Uterus (tissue), 4 donors: ENCODE measurements around the gene UBE2QL1. TPM values are rescaled to one million over a fixed set of nuclear protein-coding genes. Genes with fewer than 3 reads are reported as not detected.

Experiments used
- DNase-seq, 2 donors: peaks; one replicate each; pipeline ENCODE4 v3.0.0-alpha.2; 2019 to 2020
- H3K27ac ChIP-seq, 2 donors: fragments of 200-600 bp; sonication (generic); 1 replicate in 1 of 2; 2 replicates in 1 of 2; pipeline ENCODE4 v1.5.1; 2016 to 2018
- H3K27me3 ChIP-seq, 2 donors: fragments of 200-600 bp; sonication (generic); one replicate each; pipeline ENCODE4 v1.5.1; 2018 to 2019; ENCODE audit warnings: control low read depth in 1 of 2
- H3K36me3 ChIP-seq, 2 donors: fragments of 200-600 bp; sonication (generic); one replicate each; pipeline ENCODE4 v1.5.1; 2019; ENCODE audit warnings: control low read depth in 1 of 2
- H3K4me1 ChIP-seq, 2 donors: fragments of 200-600 bp; sonication (generic); one replicate each; pipeline ENCODE4 v1.5.1; 2018 to 2019; ENCODE audit warnings: control low read depth in 1 of 2
- H3K4me3 ChIP-seq, 2 donors: fragments of 200-600 bp; sonication (generic); 1 replicate in 1 of 2; 2 replicates in 1 of 2; pipeline ENCODE4 v1.5.1; 2018 to 2019; ENCODE audit warnings: mild to moderate bottlenecking in 1 of 2
- H3K9me3 ChIP-seq, 2 donors: fragments of 200-600 bp; sonication (generic); one replicate each; pipeline ENCODE4 v1.5.1; 2019; ENCODE audit warnings: control low read depth in 1 of 2
- POLR2A ChIP-seq, 2 donors: fragments of 450-650 bp; IDR thresholded peaks; one replicate each; pipeline ENCODE4 v1.6.1; 2016; ENCODE audit warnings: antibody characterized with exemption in 2 of 2, mild to moderate bottlenecking in 1 of 2, moderate library complexity in 1 of 2
- intact Hi-C: fragments of 100-400 bp; cut with DNase I; formaldehyde crosslinking; loops from one replicate; pipeline ENCODE4 v1.15.1; 2023; ENCODE audit warnings: low total_unique reads
- total RNA-seq, 4 donors: library from RNA; depleted of rRNA in 3 of 4; stranded (reverse); fragments of >200 nt in 3 of 4; gene quantifications; one replicate each; pipeline versions ENCODE4 v1.1.0 to v1.2.4, GENCODE V29; 2014 to 2023
- TF ChIP-seq, protein P1 (sequence below), 4 experiments: fragments of 200-600 bp in 2 of 4; fragments of 450-650 bp in 2 of 4; sonication (generic) in 2 of 4; IDR thresholded peaks; one replicate each; pipeline ENCODE4 v1.5.1; 2016 to 2019; ENCODE audit warnings: antibody characterized with exemption in 4 of 4, mild to moderate bottlenecking in 2 of 4, moderate library complexity in 1 of 4
- donor health status: DM: yes; HTN: yes; CAD: no.

Gene UBE2QL1
- total RNA-seq, 4 donors from 2014 or later = 0.34 to 0.90 TPM; not detected in 2

DNA sequence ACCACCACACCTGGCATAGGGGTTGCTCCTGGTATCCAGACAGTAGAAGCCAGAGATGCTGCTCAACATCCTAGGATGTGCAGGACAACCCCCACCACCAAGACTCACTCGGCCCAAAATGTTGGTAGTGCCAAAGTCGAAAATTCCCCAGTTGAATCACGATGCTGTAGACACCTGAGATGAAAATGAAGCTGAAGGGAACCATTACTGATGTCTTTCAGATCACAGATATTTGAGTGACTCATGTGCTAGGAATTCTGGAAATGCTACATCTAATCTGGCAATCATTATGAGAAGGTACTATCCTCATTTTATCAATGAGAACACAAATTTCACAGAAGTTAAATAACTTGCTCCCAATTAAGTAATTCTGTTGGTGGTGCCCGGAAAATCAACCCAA, 21.0 kb upstream of the UBE2QL1 start:
- no peak for TF ChIP-seq POLR2A (IDR thresholded peaks at IDR 0.05)
- TF ChIP-seq, protein P1, sequence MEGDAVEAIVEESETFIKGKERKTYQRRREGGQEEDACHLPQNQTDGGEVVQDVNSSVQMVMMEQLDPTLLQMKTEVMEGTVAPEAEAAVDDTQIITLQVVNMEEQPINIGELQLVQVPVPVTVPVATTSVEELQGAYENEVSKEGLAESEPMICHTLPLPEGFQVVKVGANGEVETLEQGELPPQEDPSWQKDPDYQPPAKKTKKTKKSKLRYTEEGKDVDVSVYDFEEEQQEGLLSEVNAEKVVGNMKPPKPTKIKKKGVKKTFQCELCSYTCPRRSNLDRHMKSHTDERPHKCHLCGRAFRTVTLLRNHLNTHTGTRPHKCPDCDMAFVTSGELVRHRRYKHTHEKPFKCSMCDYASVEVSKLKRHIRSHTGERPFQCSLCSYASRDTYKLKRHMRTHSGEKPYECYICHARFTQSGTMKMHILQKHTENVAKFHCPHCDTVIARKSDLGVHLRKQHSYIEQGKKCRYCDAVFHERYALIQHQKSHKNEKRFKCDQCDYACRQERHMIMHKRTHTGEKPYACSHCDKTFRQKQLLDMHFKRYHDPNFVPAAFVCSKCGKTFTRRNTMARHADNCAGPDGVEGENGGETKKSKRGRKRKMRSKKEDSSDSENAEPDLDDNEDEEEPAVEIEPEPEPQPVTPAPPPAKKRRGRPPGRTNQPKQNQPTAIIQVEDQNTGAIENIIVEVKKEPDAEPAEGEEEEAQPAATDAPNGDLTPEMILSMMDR (IDR thresholded peaks at IDR 0.05) = no peak
- H3K27me3 ChIP-seq = no peaks in the 10 kb centered on the region
- no peak for DNase-seq
- H3K4me3 ChIP-seq = no peak overlapping the region
- H3K9me3 ChIP-seq = no peaks in the 10 kb centered on the region
- no peak overlapping the region for H3K27ac ChIP-seq
- H3K36me3 ChIP-seq = no peaks in the 10 kb centered on the region
- intact Hi-C loops = no loop called here
- no peaks in the 10 kb centered on the region for H3K4me1 ChIP-seq

DNA sequence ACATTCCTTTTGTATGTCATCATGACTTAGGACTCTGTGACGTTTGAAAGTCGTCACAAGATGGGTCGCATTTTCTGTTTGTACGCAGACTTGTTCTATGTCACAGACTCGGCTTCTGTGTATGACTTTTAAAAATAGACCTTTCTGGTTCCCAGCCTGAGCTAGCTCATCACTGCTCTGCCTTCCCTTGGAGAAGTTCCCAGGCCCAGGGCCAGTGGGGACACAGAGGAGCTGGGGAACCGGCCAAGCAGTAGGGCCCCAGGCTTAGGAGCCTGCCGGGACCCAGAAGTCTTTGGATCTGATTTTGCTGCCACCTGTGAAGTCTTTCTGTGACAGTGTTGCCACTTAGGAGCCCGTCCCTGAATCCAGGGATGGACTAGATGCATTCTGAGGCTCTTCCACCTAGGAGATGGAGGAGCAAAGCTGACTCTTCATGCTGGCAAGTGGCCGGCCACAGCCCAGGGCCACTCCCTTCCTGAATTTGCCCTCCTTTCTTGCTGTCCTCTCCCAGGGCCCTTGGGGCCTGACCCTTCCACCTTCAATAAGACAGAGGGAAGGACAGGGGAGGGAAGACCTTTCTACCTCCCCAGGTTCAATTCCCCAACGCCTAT, 18.1 kb upstream of the UBE2QL1 start:
- intact Hi-C loops = no loop called here
- TF ChIP-seq, protein P1 (IDR thresholded peaks at IDR 0.05) = no peak
- no peak for TF ChIP-seq POLR2A (IDR thresholded peaks at IDR 0.05)
- no peak overlapping the region for H3K4me3 ChIP-seq
- H3K36me3 ChIP-seq = no peaks in the 10 kb centered on the region
- H3K27ac ChIP-seq = no peak overlapping the region
- H3K27me3 ChIP-seq = no peaks in the 10 kb centered on the region
- no peaks in the 10 kb centered on the region for H3K9me3 ChIP-seq
- DNase-seq = no peak
- no peaks in the 10 kb centered on the region for H3K4me1 ChIP-seq

DNA sequence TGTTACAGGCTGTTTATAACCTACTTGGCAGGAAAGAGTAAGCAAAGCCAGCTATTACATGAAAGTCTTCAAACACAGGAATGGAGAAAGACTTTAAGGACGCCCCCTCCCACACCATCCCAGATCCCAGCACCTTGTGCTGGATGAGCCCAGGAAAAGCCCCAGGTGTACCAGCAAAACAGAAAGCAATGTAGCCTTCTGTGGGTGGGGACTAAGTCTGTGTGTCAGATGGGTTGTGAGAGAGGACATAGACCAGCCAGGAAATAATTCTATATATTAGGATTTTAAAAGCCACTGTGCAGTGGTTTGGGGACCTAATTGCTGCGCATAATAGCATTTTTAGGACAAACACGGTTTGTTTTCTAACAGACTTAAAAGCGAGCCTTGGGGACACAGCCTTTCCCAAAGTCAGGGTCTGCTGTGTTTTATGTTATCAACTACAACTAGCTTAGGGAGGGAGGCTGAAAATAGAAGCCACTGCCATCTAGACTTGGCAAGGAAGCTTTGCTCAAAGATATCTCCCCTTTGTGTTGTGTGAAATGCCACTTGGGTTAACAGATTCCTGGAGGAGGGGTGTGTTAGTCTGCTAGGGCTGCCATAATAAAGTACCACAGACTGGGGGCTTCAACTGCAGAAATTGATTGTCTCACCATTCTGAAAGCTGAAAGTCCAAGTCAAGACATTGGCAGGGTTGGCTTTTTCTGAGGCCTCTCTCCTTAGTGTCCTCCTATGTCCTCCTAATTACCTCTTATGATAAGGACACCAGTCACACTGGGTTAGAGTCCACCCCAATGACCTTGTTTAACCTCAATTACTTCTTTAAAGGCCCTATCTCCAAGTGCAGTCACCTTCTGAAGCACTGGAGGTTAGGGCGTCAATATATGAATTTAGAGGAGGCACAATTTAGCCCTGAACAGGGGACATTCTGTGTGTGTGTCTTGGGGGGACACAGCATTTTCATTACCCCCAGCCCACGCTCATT, 17.2 kb upstream of the UBE2QL1 start:
- Histone ChIP-seq H3K4me1 (no peaks in the 10 kb centered on the region), H3K27me3 (no peaks in the 10 kb centered on the region), H3K27ac (no peak overlapping the region), H3K9me3 (no peaks in the 10 kb centered on the region), H3K36me3 (no peaks in the 10 kb centered on the region), H3K4me3 (no peak overlapping the region)
- TF ChIP-seq, protein P1 (IDR thresholded peaks at IDR 0.05) = no peak
- no peak for TF ChIP-seq POLR2A (IDR thresholded peaks at IDR 0.05)
- intact Hi-C loops = no loop called here
- DNase-seq = no peak

DNA sequence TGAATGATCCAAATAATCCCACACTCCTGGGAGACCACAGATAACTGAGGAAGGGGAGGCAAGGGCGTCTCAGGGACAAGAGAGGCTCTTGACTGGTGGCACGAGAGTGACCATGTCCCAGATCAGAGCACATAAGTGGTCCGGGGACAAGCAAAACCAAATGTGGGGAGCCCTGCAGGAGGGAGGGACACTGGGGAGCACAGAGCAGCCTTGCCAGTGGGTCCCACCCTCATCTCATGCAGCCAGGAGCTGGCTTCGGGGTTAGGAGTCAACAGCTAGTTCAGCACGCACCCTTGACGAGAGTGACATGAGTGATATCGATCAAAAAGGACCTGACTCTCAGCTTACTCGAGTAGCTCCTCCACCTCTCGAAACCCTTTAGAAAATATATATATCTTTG, 16.5 kb upstream of the UBE2QL1 start:
- Histone ChIP-seq H3K4me1 (no peaks in the 10 kb centered on the region), H3K27ac (no peak overlapping the region), H3K9me3 (no peaks in the 10 kb centered on the region), H3K27me3 (no peaks in the 10 kb centered on the region), H3K36me3 (no peaks in the 10 kb centered on the region), H3K4me3 (no peak overlapping the region)
- TF ChIP-seq, protein P1 (IDR thresholded peaks at IDR 0.05) = no peak
- TF ChIP-seq POLR2A (IDR thresholded peaks at IDR 0.05) = no peak
- intact Hi-C loops = no loop called here
- no peak for DNase-seq

DNA sequence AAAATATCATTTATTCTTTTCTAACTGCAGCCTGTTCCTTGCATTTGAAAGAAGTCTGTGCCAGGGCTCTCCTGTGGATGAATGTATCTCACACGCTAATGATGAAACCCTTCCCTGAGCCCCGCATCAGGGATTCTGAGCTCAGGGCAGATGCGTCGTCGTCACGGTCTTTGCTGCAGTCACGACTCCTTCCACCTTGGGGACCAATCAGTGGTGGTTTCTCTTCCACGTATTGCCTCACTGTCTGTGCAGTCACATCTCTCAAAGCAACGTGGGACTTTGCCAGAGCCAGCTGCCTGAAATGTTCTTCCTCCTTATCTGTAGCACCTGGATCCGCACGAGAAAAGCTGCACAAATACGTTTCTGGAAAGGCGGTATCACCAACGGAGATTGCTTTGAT, 13.9 kb upstream of the UBE2QL1 start:
- Histone ChIP-seq H3K27ac (no peak overlapping the region), H3K9me3 (no peaks in the 10 kb centered on the region), H3K4me1 (no peaks in the 10 kb centered on the region), H3K27me3 (no peaks in the 10 kb centered on the region), H3K4me3 (no peak overlapping the region), H3K36me3 (no peaks in the 10 kb centered on the region)
- intact Hi-C loops = no loop called here
- TF ChIP-seq POLR2A (IDR thresholded peaks at IDR 0.05) = no peak
- TF ChIP-seq, protein P1 (IDR thresholded peaks at IDR 0.05) = no peak
- no peak for DNase-seq
